T-helper 1 cell (primary cell): ENCODE data around the gene FAM83C.

ENCODE experiments used
- DNase-seq, 5 donors: peaks; one replicate each; pipeline ENCODE4 v3.0.0-alpha.2; 2012 to 2020
- total RNA-seq, 4 donors: gene quantifications; one replicate each; lab custom pipeline; 2026; lab: John Stamatoyannopoulos, UW

The FAM83C gene
- total RNA-seq = 0 reads per million in 4 donors

- DNase-seq = no peak
These were observed at the start of gene FAM83C for GRCh38 chr20:35291654-35292503. FAM83C (minus strand) TSS chr20:35292425; CDS start chr20:35292304, 121 bp downstream.

- DNase-seq = no peak
These were observed 49.3 kb upstream of the FAM83C start for GRCh38 chr20:35341366-35342028.

- DNase-seq = no peak
These were observed 48.2 kb upstream of the FAM83C start for GRCh38 chr20:35340436-35340835.

GRCh38 chr20:35339636-35340035 is 47.4 kb upstream of the FAM83C start:
- no peak for DNase-seq

GRCh38 chr20:35339007-35339406 is 46.8 kb upstream of the FAM83C start:
- no peak for DNase-seq

- DNase-seq = no peak
These were observed 42.3 kb upstream of the FAM83C start for GRCh38 chr20:35334311-35335101.

GRCh38 chr20:35333606-35334005 is 41.4 kb upstream of the FAM83C start:
- no peak for DNase-seq

- no peak for DNase-seq
These were observed 40.4 kb upstream of the FAM83C start for GRCh38 chr20:35332540-35333200.

GRCh38 chr20:35329435-35330139 is 37.4 kb upstream of the FAM83C start:
- peak in 1 of 5 donors; percentile 57 for DNase-seq

GRCh38 chr20:35328689-35329088 is 36.5 kb upstream of the FAM83C start:
- DNase-seq = no peak

GRCh38 chr20:35328095-35328685 is 36.0 kb upstream of the FAM83C start:
- DNase-seq = no peak

- no peak for DNase-seq
These were observed 35.1 kb upstream of the FAM83C start for GRCh38 chr20:35327074-35327976.

GRCh38 chr20:35326740-35327073 is 34.5 kb upstream of the FAM83C start:
- no peak for DNase-seq

- no peak for DNase-seq
These were observed 34.0 kb upstream of the FAM83C start for GRCh38 chr20:35326021-35326739.

- DNase-seq = no peak
These were observed 33.2 kb upstream of the FAM83C start for GRCh38 chr20:35325401-35325800.

- DNase-seq = no peak
These were observed 28.3 kb upstream of the FAM83C start for GRCh38 chr20:35320396-35321126.

GRCh38 chr20:35319871-35320197 is 27.6 kb upstream of the FAM83C start:
- no peak for DNase-seq

- DNase-seq = no peak
These were observed 27.1 kb upstream of the FAM83C start for GRCh38 chr20:35319192-35319870.
